KMS-11 (cell line): Measurements from ENCODE around the gene ATP13A1.
"Not testable (repeated sequence)": the region's sequence is repeated elsewhere in the genome, so short reads cannot be mapped to it uniquely, and the experiment has no call there.

Experiments
- H2AFZ ChIP-seq: fragments of 200-600 bp; sonication (generic); 2 replicates; pipeline ENCODE4 v1.6.1; 2016; ENCODE audit warnings: antibody characterized with exemption, mixed run types, low read depth
- H3K27ac ChIP-seq: fragments of 200-600 bp; sonication (generic); 2 replicates; pipeline ENCODE4 v1.6.1; 2016; ENCODE audit warnings: mild to moderate bottlenecking, mixed run types
- H3K27me3 ChIP-seq: fragments of 200-600 bp; sonication (generic); 2 replicates; pipeline ENCODE4 v1.6.1; 2017; ENCODE audit warnings: mild to moderate bottlenecking, low read depth, mixed run types, moderate library complexity; ENCODE audit not compliant: insufficient read depth
- H3K36me3 ChIP-seq: fragments of 200-600 bp; sonication (generic); 2 replicates; pipeline ENCODE4 v1.6.1; 2017; ENCODE audit warnings: mild to moderate bottlenecking, mixed run types; ENCODE audit not compliant: insufficient read depth
- H3K4me1 ChIP-seq: fragments of 200-600 bp; sonication (generic); 2 replicates; pipeline ENCODE4 v1.6.1; 2016; ENCODE audit warnings: mild to moderate bottlenecking, low read depth, mixed run types; ENCODE audit not compliant: poor library complexity, severe bottlenecking
- H3K4me2 ChIP-seq: fragments of 200-600 bp; sonication (generic); 2 replicates; pipeline ENCODE4 v1.7.0; 2016; ENCODE audit warnings: mild to moderate bottlenecking, mixed run types
- H3K4me3 ChIP-seq: fragments of 200-600 bp; sonication (generic); IDR thresholded peaks from 2 replicates; pipeline ENCODE4 v1.6.1; 2017; ENCODE audit warnings: low read depth, low read length, mixed read lengths; ENCODE audit not compliant: insufficient read depth
- H3K79me2 ChIP-seq: fragments of 200-600 bp; sonication (generic); 2 replicates; pipeline ENCODE4 v1.6.1; 2016; ENCODE audit warnings: low read depth, mixed run types; ENCODE audit not compliant: insufficient read depth
- H3K9ac ChIP-seq: fragments of 200-600 bp; sonication (generic); 2 replicates; pipeline ENCODE4 v1.6.1; 2016; ENCODE audit warnings: mild to moderate bottlenecking, mixed run types
- H4K20me1 ChIP-seq: fragments of 200-600 bp; sonication (generic); 2 replicates; pipeline ENCODE4 v1.6.1; 2016; ENCODE audit warnings: mild to moderate bottlenecking, mixed run types; ENCODE audit not compliant: insufficient read depth
- TF ChIP-seq, protein P1 (sequence below): fragments of 200-600 bp; sonication (generic); conservative IDR thresholded peaks from 2 replicates; pipeline ENCODE4 v1.6.1; 2017; ENCODE audit warnings: low read depth, mild to moderate bottlenecking, antibody characterized with exemption, low read length, moderate library complexity, mixed read lengths

ATP13A1 gene

DNA sequence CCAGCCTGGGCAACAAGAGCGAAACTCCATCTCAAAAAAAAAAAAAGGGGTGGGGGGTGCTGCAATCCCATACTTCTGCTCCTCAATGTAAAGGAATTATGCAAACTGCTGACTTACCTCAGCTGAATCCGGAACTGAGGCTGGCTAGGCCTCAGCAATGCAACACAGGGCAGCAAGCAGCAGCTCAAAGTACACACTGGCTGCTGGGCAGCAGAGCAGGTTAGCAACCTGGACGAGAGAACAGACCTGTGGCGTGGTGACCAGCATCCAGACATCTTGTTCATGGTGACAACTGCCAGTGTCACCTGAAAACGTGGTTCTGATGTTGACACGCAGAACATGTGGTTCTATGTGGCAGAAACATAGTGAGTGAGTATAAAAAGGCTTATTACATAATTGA, 41.4 kb upstream of the ATP13A1 start:
- H3K27me3 ChIP-seq: no peaks in the 10 kb centered on the region
- no peak overlapping the region for H3K9ac ChIP-seq
- no peak overlapping the region for H2AFZ ChIP-seq
- no peaks in the 10 kb centered on the region for H4K20me1 ChIP-seq
- TF ChIP-seq, protein P1, sequence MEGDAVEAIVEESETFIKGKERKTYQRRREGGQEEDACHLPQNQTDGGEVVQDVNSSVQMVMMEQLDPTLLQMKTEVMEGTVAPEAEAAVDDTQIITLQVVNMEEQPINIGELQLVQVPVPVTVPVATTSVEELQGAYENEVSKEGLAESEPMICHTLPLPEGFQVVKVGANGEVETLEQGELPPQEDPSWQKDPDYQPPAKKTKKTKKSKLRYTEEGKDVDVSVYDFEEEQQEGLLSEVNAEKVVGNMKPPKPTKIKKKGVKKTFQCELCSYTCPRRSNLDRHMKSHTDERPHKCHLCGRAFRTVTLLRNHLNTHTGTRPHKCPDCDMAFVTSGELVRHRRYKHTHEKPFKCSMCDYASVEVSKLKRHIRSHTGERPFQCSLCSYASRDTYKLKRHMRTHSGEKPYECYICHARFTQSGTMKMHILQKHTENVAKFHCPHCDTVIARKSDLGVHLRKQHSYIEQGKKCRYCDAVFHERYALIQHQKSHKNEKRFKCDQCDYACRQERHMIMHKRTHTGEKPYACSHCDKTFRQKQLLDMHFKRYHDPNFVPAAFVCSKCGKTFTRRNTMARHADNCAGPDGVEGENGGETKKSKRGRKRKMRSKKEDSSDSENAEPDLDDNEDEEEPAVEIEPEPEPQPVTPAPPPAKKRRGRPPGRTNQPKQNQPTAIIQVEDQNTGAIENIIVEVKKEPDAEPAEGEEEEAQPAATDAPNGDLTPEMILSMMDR: no peak
- no peaks in the 10 kb centered on the region for H3K4me1 ChIP-seq
- H3K4me2 ChIP-seq: no peak overlapping the region
- no peaks in the 10 kb centered on the region for H3K79me2 ChIP-seq
- H3K27ac ChIP-seq: no peak overlapping the region
- no peaks in the 10 kb centered on the region for H3K36me3 ChIP-seq
- H3K4me3 ChIP-seq: no peak overlapping the region

DNA sequence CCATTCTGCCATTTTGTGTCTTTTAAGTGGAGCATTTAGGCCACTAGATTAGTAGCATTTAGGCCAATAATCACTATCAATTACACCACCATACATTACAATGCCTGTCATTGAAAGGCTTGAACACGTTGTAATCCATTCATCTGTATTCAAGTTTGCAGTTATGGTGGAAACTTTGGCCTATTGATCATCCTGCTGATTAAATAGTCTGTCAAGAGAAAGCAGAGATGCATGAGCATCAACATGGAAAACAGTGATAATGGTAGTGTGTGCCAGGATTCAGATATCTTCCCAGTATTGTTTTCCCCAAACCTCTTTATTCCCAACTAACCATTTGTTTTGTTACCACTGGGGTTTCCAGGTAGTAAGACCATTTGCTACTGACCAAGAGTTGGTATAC, 37.0 kb upstream of the ATP13A1 start:
- H3K4me1 ChIP-seq, H3K4me2 ChIP-seq, H2AFZ ChIP-seq, H3K79me2 ChIP-seq, H3K36me3 ChIP-seq, H3K4me3 ChIP-seq, H3K27ac ChIP-seq, H4K20me1 ChIP-seq, H3K9ac ChIP-seq, H3K27me3 ChIP-seq: not testable (repeated sequence)

DNA sequence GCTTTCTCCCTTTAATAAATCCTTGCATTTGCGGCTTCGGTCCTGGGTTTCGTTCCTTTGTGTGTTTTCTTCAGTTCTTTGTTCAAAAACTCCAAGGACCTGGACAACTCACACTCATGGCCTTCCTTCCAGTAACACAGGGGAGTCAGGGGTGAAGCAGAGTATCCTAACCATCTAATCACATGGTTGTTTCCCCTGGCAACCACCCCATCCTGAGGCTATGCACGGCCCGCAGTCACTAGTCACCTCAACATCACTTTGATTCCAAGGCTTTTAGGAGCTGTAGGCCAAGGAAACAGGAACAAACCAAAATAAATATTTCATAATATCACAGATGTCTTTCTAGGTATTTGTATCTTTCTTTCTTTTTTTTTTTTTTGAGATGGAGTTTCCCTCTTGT, 34.1 kb upstream of the ATP13A1 start:
- TF ChIP-seq, protein P1: no peak

DNA sequence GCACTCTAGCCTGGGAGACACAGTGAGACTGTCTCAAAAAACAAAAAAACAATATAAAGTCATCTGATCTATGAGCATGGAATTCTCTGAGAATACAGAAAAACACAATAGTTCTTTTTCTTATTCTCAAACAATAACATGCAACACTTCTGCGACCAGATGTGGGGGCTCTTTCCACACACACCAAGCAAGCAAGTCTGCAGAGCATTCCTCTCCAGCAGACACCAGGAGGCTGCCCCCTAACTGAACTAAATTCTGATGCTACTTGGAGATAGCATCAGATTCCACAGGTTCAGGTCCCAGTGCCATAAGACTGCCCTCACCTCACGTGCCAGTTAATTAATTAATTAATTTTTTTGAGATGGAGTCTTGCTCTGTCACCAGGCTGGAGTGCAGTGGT, 32.9 kb upstream of the ATP13A1 start:
- H3K36me3 ChIP-seq: no peaks in the 10 kb centered on the region
- TF ChIP-seq, protein P1: no peak
- H3K27ac ChIP-seq: no peak overlapping the region
- no peaks in the 10 kb centered on the region for H3K27me3 ChIP-seq
- no peak overlapping the region for H2AFZ ChIP-seq
- no peak overlapping the region for H3K4me2 ChIP-seq
- H3K9ac ChIP-seq: no peak overlapping the region
- no peaks in the 10 kb centered on the region for H3K4me1 ChIP-seq
- no peaks in the 10 kb centered on the region for H4K20me1 ChIP-seq
- no peaks in the 10 kb centered on the region for H3K79me2 ChIP-seq
- no peak overlapping the region for H3K4me3 ChIP-seq

More for the DNA sequence above, 34.1 kb upstream of the ATP13A1 start:
- no peaks in the 10 kb centered on the region for H3K4me1 ChIP-seq
- H3K27me3 ChIP-seq: no peaks in the 10 kb centered on the region
- H3K36me3 ChIP-seq: no peaks in the 10 kb centered on the region
- no peak overlapping the region for H2AFZ ChIP-seq
- H3K4me2 ChIP-seq: no peak overlapping the region
- no peak overlapping the region for H3K27ac ChIP-seq
- H4K20me1 ChIP-seq: no peaks in the 10 kb centered on the region
- no peak overlapping the region for H3K9ac ChIP-seq
- H3K79me2 ChIP-seq: no peaks in the 10 kb centered on the region
- H3K4me3 ChIP-seq: no peak overlapping the region

DNA sequence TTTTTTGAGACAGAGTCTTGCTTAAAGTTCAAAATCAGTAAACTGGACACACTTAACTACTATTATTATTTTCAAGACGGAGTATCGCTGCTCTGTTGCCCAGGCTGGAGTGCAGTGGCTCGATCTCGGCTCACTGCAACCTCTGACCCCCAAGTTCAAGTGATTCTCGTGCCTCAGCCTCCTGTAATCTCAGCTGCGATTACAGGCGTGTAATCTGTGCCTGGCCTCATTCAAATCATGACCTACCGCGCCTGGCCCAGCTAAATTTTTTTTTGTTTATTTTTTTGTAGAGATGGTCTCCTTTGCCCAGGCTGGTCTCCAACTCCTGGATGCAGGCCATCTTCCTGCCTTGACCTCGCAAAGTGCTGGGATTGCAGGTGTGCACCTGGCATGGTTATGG, 28.2 kb upstream of the ATP13A1 start:
- Histone ChIP-seq H2AFZ (no peak overlapping the region), H4K20me1 (no peaks in the 10 kb centered on the region), H3K27me3 (no peaks in the 10 kb centered on the region), H3K27ac (no peak overlapping the region), H3K9ac (no peak overlapping the region), H3K36me3 (no peaks in the 10 kb centered on the region), H3K4me3 (no peak overlapping the region), H3K4me2 (no peak overlapping the region), H3K79me2 (no peaks in the 10 kb centered on the region), H3K4me1 (no peaks in the 10 kb centered on the region)
- TF ChIP-seq, protein P1: no peak

DNA sequence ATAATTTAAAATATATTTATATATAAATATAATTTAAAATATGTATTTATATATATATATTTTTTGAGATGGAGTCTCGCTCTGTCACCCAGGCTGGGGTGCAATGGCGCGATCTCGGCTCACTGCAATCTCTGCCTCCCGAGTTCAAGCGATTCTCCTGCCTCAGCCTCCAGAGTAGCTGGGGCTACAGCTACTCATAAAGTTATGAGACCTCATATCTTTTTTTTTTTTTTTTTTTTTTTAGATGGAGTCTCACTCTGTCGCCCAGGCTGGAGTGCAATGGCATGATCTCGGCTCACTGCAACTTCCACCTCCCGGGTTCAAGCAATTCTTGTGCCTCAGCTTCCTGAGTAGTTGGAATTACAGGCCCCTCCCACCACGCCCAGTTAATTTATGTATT, 25.5 kb upstream of the ATP13A1 start:
- not testable (repeated sequence) for H3K27me3 ChIP-seq, H3K36me3 ChIP-seq, H3K79me2 ChIP-seq, H3K27ac ChIP-seq, H3K4me3 ChIP-seq, H2AFZ ChIP-seq, H3K4me1 ChIP-seq, H3K4me2 ChIP-seq, H3K9ac ChIP-seq, H4K20me1 ChIP-seq
